ENCODE results near the gene KCNA5.
A peak's percentile ranks its signal among the peaks of the same experiment; 100 is the strongest.

KCNA5 gene

GRCh38 chr12:5037795-5038357, 5.8 kb upstream of the KCNA5 start:
- no peak for TF ChIP-seq CTCF (conservative IDR thresholded peaks at IDR 0.05)
- H3K27ac ChIP-seq, result no peak overlapping the region

- TF ChIP-seq CTCF (conservative IDR thresholded peaks at IDR 0.05), result no peak
- no peak overlapping the region for H3K27ac ChIP-seq
Observed at GRCh38 chr12:5038781-5039311, 4.8 kb upstream of the KCNA5 start.

- no peak for TF ChIP-seq CTCF (conservative IDR thresholded peaks at IDR 0.05)
- H3K27ac ChIP-seq, result no peak overlapping the region
Observed at GRCh38 chr12:5039815-5040214, 3.9 kb upstream of the KCNA5 start.

- no peak for TF ChIP-seq CTCF (conservative IDR thresholded peaks at IDR 0.05)
Observed at GRCh38 chr12:5040368-5040767, 3.3 kb upstream of the KCNA5 start.

DNA sequence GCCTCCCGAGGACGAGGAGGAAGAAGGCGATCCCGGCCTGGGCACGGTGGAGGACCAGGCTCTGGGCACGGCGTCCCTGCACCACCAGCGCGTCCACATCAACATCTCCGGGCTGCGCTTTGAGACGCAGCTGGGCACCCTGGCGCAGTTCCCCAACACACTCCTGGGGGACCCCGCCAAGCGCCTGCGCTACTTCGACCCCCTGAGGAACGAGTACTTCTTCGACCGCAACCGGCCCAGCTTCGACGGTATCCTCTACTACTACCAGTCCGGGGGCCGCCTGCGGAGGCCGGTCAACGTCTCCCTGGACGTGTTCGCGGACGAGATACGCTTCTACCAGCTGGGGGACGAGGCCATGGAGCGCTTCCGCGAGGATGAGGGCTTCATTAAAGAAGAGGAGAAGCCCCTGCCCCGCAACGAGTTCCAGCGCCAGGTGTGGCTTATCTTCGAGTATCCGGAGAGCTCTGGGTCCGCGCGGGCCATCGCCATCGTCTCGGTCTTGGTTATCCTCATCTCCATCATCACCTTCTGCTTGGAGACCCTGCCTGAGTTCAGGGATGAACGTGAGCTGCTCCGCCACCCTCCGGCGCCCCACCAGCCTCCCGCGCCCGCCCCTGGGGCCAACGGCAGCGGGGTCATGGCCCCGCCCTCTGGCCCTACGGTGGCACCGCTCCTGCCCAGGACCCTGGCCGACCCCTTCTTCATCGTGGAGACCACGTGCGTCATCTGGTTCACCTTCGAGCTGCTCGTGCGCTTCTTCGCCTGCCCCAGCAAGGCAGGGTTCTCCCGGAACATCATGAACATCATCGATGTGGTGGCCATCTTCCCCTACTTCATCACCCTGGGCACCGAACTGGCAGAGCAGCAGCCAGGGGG, 979 bp downstream of the KCNA5 start:
- TF ChIP-seq CTCF (conservative IDR thresholded peaks at IDR 0.05), result no peak
- H3K27ac ChIP-seq, result no peak overlapping the region

More at GRCh38 chr12:5040368-5040767, 3.3 kb upstream of the KCNA5 start:
- H3K27ac ChIP-seq, result no peak overlapping the region

- peak overlapping the region; percentile 73 for H3K27ac ChIP-seq
- no peak for TF ChIP-seq CTCF (conservative IDR thresholded peaks at IDR 0.05)
Observed at GRCh38 chr12:5047094-5047493, 3.4 kb downstream of the KCNA5 start.

DNA sequence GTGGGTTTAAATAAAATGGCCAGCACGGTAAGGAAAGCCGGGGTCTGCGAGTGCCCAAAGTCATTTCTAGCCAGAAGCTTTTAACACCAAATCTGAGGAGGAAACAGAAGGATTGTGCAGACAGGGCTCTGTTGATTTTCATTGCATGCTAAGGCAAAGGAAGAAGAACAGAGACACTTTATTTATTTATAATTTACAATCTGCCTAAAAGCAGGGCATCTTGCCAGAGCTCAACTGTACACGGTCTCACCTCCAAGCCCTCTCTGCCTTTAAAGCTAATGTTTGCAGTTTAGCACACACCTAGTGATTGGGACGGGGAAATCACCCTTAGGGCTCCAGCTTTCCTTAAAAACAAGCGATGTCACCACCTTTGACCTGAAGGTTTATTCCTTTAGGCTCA, 4.0 kb downstream of the KCNA5 start:
- no peak for TF ChIP-seq CTCF (conservative IDR thresholded peaks at IDR 0.05)
- H3K27ac ChIP-seq, result peak overlapping the region; percentile 73
